Lung (tissue), 12 donors: ENCODE results near the gene CYYR1. TPM values are rescaled to one million over a fixed set of nuclear protein-coding genes. Genes with fewer than 3 reads are reported as not detected.

Source experiments
- ATAC-seq: fragments of 200-7000 bp; cut with Tn5 transposase; one replicate; pipeline ENCODE4 v1.9.1; 2020; ENCODE audit warnings: moderate number of reproducible peaks; ENCODE audit not compliant: insufficient read depth, low FRiP score
- DNase-seq, 3 donors: peaks; one replicate each; pipeline ENCODE4 v3.0.0-alpha.2; 2013 to 2017
- H3K27ac ChIP-seq, 2 donors: one replicate each; pipeline ENCODE4 v1.5.1; 2013; ENCODE audit warnings: mild to moderate bottlenecking in 2 of 2, moderate library complexity in 2 of 2, control low read depth in 1 of 2, inconsistent platforms in 1 of 2, low read depth in 1 of 2, low read length in 1 of 2
- H3K27me3 ChIP-seq, 3 donors: one replicate each; pipeline ENCODE4 v1.5.1; 2013; ENCODE audit warnings: low read length in 2 of 3; ENCODE audit not compliant: control insufficient read depth in 3 of 3, insufficient read depth in 3 of 3
- H3K36me3 ChIP-seq, 4 donors: one replicate each; pipeline ENCODE4 v1.5.1; 2013; ENCODE audit warnings: low read length in 4 of 4, mild to moderate bottlenecking in 1 of 4, moderate library complexity in 1 of 4; ENCODE audit not compliant: control insufficient read depth in 4 of 4, insufficient read depth in 4 of 4
- H3K4me1 ChIP-seq, 5 donors: one replicate each; pipeline ENCODE4 v1.5.1; 2013; ENCODE audit warnings: low read length in 5 of 5, mild to moderate bottlenecking in 2 of 5, moderate library complexity in 1 of 5; ENCODE audit not compliant: control insufficient read depth in 5 of 5, insufficient read depth in 5 of 5
- H3K4me3 ChIP-seq: one replicate; pipeline ENCODE4 v1.5.1; 2013; ENCODE audit warnings: mild to moderate bottlenecking, control low read depth, moderate library complexity
- H3K9ac ChIP-seq, 2 donors: one replicate each; pipeline ENCODE4 v1.5.1; 2013; ENCODE audit warnings: low read length in 2 of 2, control low read depth in 1 of 2; ENCODE audit not compliant: insufficient read depth in 1 of 2
- H3K9me3 ChIP-seq, 4 donors: one replicate each; pipeline ENCODE4 v1.5.1; 2013; ENCODE audit warnings: low read length in 3 of 4, mild to moderate bottlenecking in 1 of 4, moderate library complexity in 1 of 4; ENCODE audit not compliant: control insufficient read depth in 4 of 4, insufficient read depth in 3 of 4
- CTCF ChIP-seq: IDR thresholded peaks from 2 replicates; pipeline ENCODE4 v1.5.1; 2012; ENCODE audit warnings: mild to moderate bottlenecking; ENCODE audit errors: control extremely low read depth, extremely low read depth
- whole genome bisulfite sequencing, 2 donors: extraction: QIAGEN DNeasy Blood & Tissue Kit; methylation state at CpG; one replicate each; pipeline ENCODE4 v1.1.7; 2013; 5-methylcytosine and 5-hydroxymethylcytosine counted together
- polyA plus RNA-seq, 2 donors: library from polyadenylated mRNA; stranded (reverse); fragments of 200-250 nt; gene quantifications; one replicate each; pipeline ENCODE4 v1.2.1, GENCODE V29; 2013
- total RNA-seq, 2 donors: library from RNA; depleted of rRNA in 1 of 2; stranded (reverse); fragments of >200 nt in 1 of 2; gene quantifications; one replicate each; pipeline ENCODE4 v1.2.1, GENCODE V29; 2014 to 2021
- donor health status: control.
- donor health status: control.
- donor health status: Bipolar disorder and iron deficiency.
- donor health status: healthy.
- donor health status: DM: yes; HTN: yes; CAD: no.

Gene CYYR1
- total and polyA plus RNA-seq, 4 donors = 9.9 to 38.3 (median 16.6) TPM

GRCh38 chr21:26449161-26449560 is 123.9 kb downstream of the CYYR1 start:
- Histone ChIP-seq H3K9me3 (no peaks in the 10 kb centered on the region), H3K4me1 (peaks cover 0 to 4% (median 0%) of the 10 kb centered on the region in 5 donors), H3K4me3 (no peak overlapping the region), H3K27ac (no peak overlapping the region), H3K36me3 (no peaks in the 10 kb centered on the region), H3K27me3 (no peaks in the 10 kb centered on the region), H3K9ac (no peak overlapping the region)
- no peak for TF ChIP-seq CTCF
- DNase-seq (peak in 2 of 3 donors; percentile 48 to 84), ATAC-seq (no peak)
- 58 to 72% methylated on average over 5 of the region's 5 CpGs for WGBS, 2 donors

- WGBS, 2 donors = 85 to 87% methylated on average over 4 of the region's 4 CpGs
- Histone ChIP-seq H3K9me3 (no peaks in the 10 kb centered on the region), H3K9ac (no peak overlapping the region), H3K27ac (no peak overlapping the region), H3K4me1 (peaks cover 0 to 4% (median 0%) of the 10 kb centered on the region in 5 donors), H3K27me3 (no peaks in the 10 kb centered on the region), H3K4me3 (no peak overlapping the region), H3K36me3 (no peaks in the 10 kb centered on the region)
- no peak for ATAC-seq
- DNase-seq = no peak
- TF ChIP-seq CTCF = no peak
Measured at GRCh38 chr21:26448751-26449150, 124.3 kb downstream of the CYYR1 start.

- 53 to 62% methylated on average over 3 of the region's 3 CpGs for WGBS, 2 donors
- TF ChIP-seq CTCF = no peak
- H3K36me3 ChIP-seq = no peaks in the 10 kb centered on the region
- no peak overlapping the region for H3K9ac ChIP-seq
- no peak for DNase-seq
- peaks cover 0 to 4% (median 0%) of the 10 kb centered on the region in 5 donors for H3K4me1 ChIP-seq
- H3K27me3 ChIP-seq = no peaks in the 10 kb centered on the region
- no peak for ATAC-seq
- no peaks in the 10 kb centered on the region for H3K9me3 ChIP-seq
- no peak overlapping the region for H3K4me3 ChIP-seq
- H3K27ac ChIP-seq = no peak overlapping the region
Measured at GRCh38 chr21:26447932-26448475, 125.1 kb downstream of the CYYR1 start.

- 79 to 87% methylated on average over 1 of the region's 1 CpG for WGBS, 2 donors
- no peak for ATAC-seq
Measured at GRCh38 chr21:26445440-26445839, 127.6 kb downstream of the CYYR1 start.

More at GRCh38 chr21:26445440-26445839, 127.6 kb downstream of the CYYR1 start:
- H3K9me3 ChIP-seq = no peaks in the 10 kb centered on the region
- H3K27ac ChIP-seq = no peak overlapping the region
- peaks cover 0 to 4% (median 0%) of the 10 kb centered on the region in 5 donors for H3K4me1 ChIP-seq
- no peak for DNase-seq
- H3K36me3 ChIP-seq = no peaks in the 10 kb centered on the region
- H3K27me3 ChIP-seq = no peaks in the 10 kb centered on the region
- H3K4me3 ChIP-seq = no peak overlapping the region
- TF ChIP-seq CTCF = no peak
- no peak overlapping the region for H3K9ac ChIP-seq
